RCC 7860 (cell line): ENCODE measurements around the gene TSSK1B.
"Not testable (repeated sequence)": the region's sequence is repeated elsewhere in the genome, so short reads cannot be mapped to it uniquely, and the experiment has no call there.

Source experiments
- DNase-seq: peaks from one replicate; pipeline ENCODE4 v3.0.0-alpha.2; 2015; ENCODE audit warnings: low spot score
- FAIRE-seq: peaks from 2 replicates; lab custom pipeline; 2012; peaks lifted over from hg19 to GRCh38; lab: Jason Lieb, UNC

Gene TSSK1B

GRCh38 chr5:113404269-113404668 lies 30.5 kb downstream of the TSSK1B start:
- no peak for FAIRE-seq

DNA sequence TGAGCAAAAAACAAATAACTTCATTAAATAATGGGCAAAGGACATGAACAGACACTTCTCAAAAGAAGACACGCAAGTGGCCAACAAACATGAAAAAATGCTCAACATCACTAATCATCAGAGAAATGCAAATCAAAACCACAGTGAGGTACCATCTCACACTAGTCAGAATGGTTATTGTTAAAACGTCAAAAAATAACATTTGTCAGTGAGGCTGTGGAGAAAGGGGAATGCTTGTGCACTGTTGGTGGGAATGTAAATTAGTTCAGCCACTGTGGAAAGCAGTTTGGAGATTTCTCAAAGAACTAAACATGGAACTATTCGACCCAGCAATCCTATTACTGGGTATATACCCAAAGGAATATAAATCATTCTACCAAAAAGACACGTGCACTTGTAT lies 36.8 kb downstream of the TSSK1B start:
- not testable (repeated sequence) for DNase-seq, FAIRE-seq

More at GRCh38 chr5:113404269-113404668, 30.5 kb downstream of the TSSK1B start:
- no peak for DNase-seq

- FAIRE-seq (no peak), DNase-seq (no peak)
Measured at GRCh38 chr5:113397046-113397445, 37.7 kb downstream of the TSSK1B start.

- DNase-seq = no peak
- no peak for FAIRE-seq
Measured at GRCh38 chr5:113394658-113395057, 40.1 kb downstream of the TSSK1B start.

- FAIRE-seq (no peak), DNase-seq (no peak)
Measured at GRCh38 chr5:113390224-113390623, 44.6 kb downstream of the TSSK1B start.

GRCh38 chr5:113389116-113389515 lies 45.7 kb downstream of the TSSK1B start:
- DNase-seq (no peak), FAIRE-seq (no peak)

DNA sequence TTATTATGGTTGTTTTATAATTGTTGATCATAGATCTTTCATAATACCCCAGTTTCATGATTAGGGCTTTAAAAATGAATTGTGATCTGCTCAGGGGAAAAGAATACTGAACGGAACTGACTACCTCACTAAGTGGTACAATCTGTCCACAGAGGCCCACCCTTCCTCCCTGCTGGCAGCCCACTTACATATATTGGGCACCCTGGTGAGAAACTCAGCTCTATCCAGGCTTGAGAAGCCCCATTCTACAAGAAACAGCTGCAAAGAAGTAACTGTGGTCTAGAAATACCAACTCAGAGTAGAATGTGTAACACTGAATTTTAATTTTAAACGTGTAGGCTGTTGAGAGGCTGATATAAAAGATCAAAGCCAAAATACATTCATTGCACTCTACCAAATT lies 46.9 kb downstream of the TSSK1B start:
- DNase-seq (no peak), FAIRE-seq (no peak)

- FAIRE-seq = no peak
Measured at GRCh38 chr5:113384782-113385285, 50.0 kb downstream of the TSSK1B start.

DNA sequence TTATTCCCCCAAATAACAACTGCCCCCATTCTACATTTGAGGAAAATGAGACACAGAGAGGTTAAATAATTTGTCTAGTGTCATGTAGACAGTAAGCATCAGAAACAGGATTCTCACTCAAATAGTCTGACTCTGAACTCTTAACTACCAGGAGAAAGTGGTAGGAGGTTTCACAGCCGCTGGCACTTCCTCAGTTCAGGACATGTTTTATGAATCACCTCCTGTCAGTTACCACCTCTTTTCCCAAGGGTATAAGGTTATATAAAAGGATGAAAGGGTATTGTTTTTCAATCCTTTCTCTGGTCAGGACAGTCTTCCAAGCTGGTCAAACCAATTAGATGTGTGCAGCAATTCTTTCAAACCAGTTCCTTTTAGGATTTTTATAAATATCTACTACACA lies 52.1 kb downstream of the TSSK1B start:
- DNase-seq = no peak
- FAIRE-seq = no peak

More at GRCh38 chr5:113384782-113385285, 50.0 kb downstream of the TSSK1B start:
- no peak for DNase-seq
